HEK293 (cell line): ENCODE measurements around the gene SMCHD1.

ENCODE experiments used
- BCL11B ChIP-seq: fragments of 450-650 bp; formaldehyde crosslinking; IDR thresholded peaks from 2 replicates; pipeline ENCODE4 v1.5.1; 2016; ENCODE audit warnings: low read depth, missing biosample characterization, missing genetic modification characterization
- CTCF ChIP-seq: fragments of 450-650 bp; formaldehyde crosslinking; IDR thresholded peaks from 2 replicates; pipeline ENCODE4 v1.5.1; 2016; ENCODE audit warnings: missing biosample characterization, missing genetic modification characterization
- ELK4 ChIP-seq: IDR thresholded peaks from 2 replicates; pipeline ENCODE4 v1.6.1; 2011; ENCODE audit warnings: mild to moderate bottlenecking, low read depth, low read length, borderline replicate concordance
- HIC1 ChIP-seq: fragments of 450-650 bp; formaldehyde crosslinking; IDR thresholded peaks from 2 replicates; pipeline ENCODE4 v1.5.1; 2016; ENCODE audit warnings: missing biosample characterization, missing genetic modification characterization
- KLF8 ChIP-seq: fragments of 450-650 bp; formaldehyde crosslinking; IDR thresholded peaks from 2 replicates; pipeline ENCODE4 v1.5.1; 2016; ENCODE audit warnings: missing biosample characterization, missing genetic modification characterization
- PBX3 ChIP-seq: sonication (generic); formaldehyde crosslinking; IDR thresholded peaks from 2 replicates; pipeline ENCODE4 v1.8.1; 2022; ENCODE audit warnings: mild to moderate bottlenecking, moderate library complexity, missing genetic modification reagents
- PRDM10 ChIP-seq: fragments of 450-650 bp; formaldehyde crosslinking; IDR thresholded peaks from 2 replicates; pipeline ENCODE4 v1.5.1; 2016; ENCODE audit warnings: missing biosample characterization, missing genetic modification characterization
- PRDM4 ChIP-seq: fragments of 450-650 bp; formaldehyde crosslinking; IDR thresholded peaks from 2 replicates; pipeline ENCODE4 v1.5.1; 2017; ENCODE audit warnings: missing biosample characterization, missing genetic modification characterization
- RBAK ChIP-seq: fragments of 450-650 bp; formaldehyde crosslinking; IDR thresholded peaks from 2 replicates; pipeline ENCODE4 v1.5.1; 2016; ENCODE audit warnings: missing biosample characterization, missing genetic modification characterization
- ZBTB10 ChIP-seq: fragments of 450-650 bp; formaldehyde crosslinking; IDR thresholded peaks from 2 replicates; pipeline ENCODE4 v1.5.1; 2016; ENCODE audit warnings: missing biosample characterization, missing genetic modification characterization
- ZBTB48 ChIP-seq: fragments of 450-650 bp; formaldehyde crosslinking; IDR thresholded peaks from 2 replicates; pipeline ENCODE4 v1.5.1; 2016; ENCODE audit warnings: missing biosample characterization, missing genetic modification characterization
- ZFP37 ChIP-seq: fragments of 450-650 bp; formaldehyde crosslinking; IDR thresholded peaks from 2 replicates; pipeline ENCODE4 v1.5.1; 2016; ENCODE audit warnings: missing biosample characterization, missing genetic modification characterization
- ZNF184 ChIP-seq: fragments of 450-650 bp; IDR thresholded peaks from 2 replicates; pipeline ENCODE4 v1.5.1; 2018; ENCODE audit warnings: missing biosample characterization, mild to moderate bottlenecking, missing genetic modification characterization
- ZNF23 ChIP-seq: fragments of 450-650 bp; formaldehyde crosslinking; IDR thresholded peaks from 2 replicates; pipeline ENCODE4 v1.5.1; 2016; ENCODE audit warnings: missing biosample characterization, missing genetic modification characterization, borderline replicate concordance
- ZNF24 ChIP-seq: fragments of 450-650 bp; formaldehyde crosslinking; IDR thresholded peaks from 2 replicates; pipeline ENCODE4 v1.5.1; 2016; ENCODE audit warnings: missing biosample characterization, missing genetic modification characterization
- ZNF324 ChIP-seq: fragments of 450-650 bp; formaldehyde crosslinking; IDR thresholded peaks from 2 replicates; pipeline ENCODE4 v1.5.1; 2016; ENCODE audit warnings: missing biosample characterization, missing genetic modification characterization
- ZNF391 ChIP-seq: fragments of 450-650 bp; formaldehyde crosslinking; IDR thresholded peaks from 2 replicates; pipeline ENCODE4 v1.5.1; 2016; ENCODE audit warnings: low read depth, missing biosample characterization, missing genetic modification characterization, borderline replicate concordance
- ZNF394 ChIP-seq: fragments of 450-650 bp; formaldehyde crosslinking; IDR thresholded peaks from 2 replicates; pipeline ENCODE4 v1.5.1; 2016; ENCODE audit warnings: missing biosample characterization, missing genetic modification characterization, mild to moderate bottlenecking, moderate library complexity, borderline replicate concordance
- ZNF549 ChIP-seq: fragments of 450-650 bp; IDR thresholded peaks from 2 replicates; pipeline ENCODE4 v1.5.1; 2018; ENCODE audit warnings: missing biosample characterization, missing genetic modification characterization, mild to moderate bottlenecking, inconsistent platforms, moderate library complexity
- ZNF555 ChIP-seq: fragments of 450-650 bp; formaldehyde crosslinking; conservative IDR thresholded peaks from 2 replicates; pipeline ENCODE4 v1.5.1; 2017; ENCODE audit warnings: missing biosample characterization, mild to moderate bottlenecking, missing genetic modification characterization, inconsistent platforms
- ZNF561 ChIP-seq: fragments of 450-650 bp; IDR thresholded peaks from 2 replicates; pipeline ENCODE4 v1.5.1; 2018; ENCODE audit warnings: missing biosample characterization, missing genetic modification characterization, borderline replicate concordance
- ZNF660 ChIP-seq: fragments of 450-650 bp; IDR thresholded peaks from 2 replicates; pipeline ENCODE4 v1.5.1; 2018; ENCODE audit warnings: missing biosample characterization, mild to moderate bottlenecking, missing genetic modification characterization
- ZNF837 ChIP-seq: fragments of 450-650 bp; formaldehyde crosslinking; IDR thresholded peaks from 2 replicates; pipeline ENCODE4 v1.5.1; 2016; ENCODE audit warnings: missing biosample characterization, missing genetic modification characterization

SMCHD1 gene

GRCh38 chr18:2846636-2847316 lies 191.2 kb downstream of the SMCHD1 start, which contains the start of gene EMILIN2 (continued):
- TF ChIP-seq RBAK: no peak
- TF ChIP-seq ZNF561 (tag by site-specific recombination): 0 out of 2 replicates have a peak, but pooled peaks have one; percentile 53
- TF ChIP-seq ZNF555 (tag by site-specific recombination): no peak
- TF ChIP-seq ZNF24: no peak
- TF ChIP-seq KLF8 (tag by site-specific recombination): peak; percentile 47; the same call in 1 of the 2 replicates
- peak; percentile 89 for TF ChIP-seq PRDM10
- 0 out of 2 replicates have a peak, but pooled peaks have one; percentile 9 for TF ChIP-seq CTCF (tag by site-specific recombination)
- no peak for TF ChIP-seq ZNF837 (tag by site-specific recombination)
- no peak for TF ChIP-seq ELK4
- peak; percentile 97 for TF ChIP-seq HIC1 (tag by site-specific recombination)
- TF ChIP-seq ZNF23 (tag by site-specific recombination): no peak
- peak; percentile 84 for TF ChIP-seq ZBTB10
- TF ChIP-seq ZNF394: peak; percentile 85
- peak; percentile 93 for TF ChIP-seq ZBTB48 (tag by site-specific recombination)
- 0 out of 2 replicates have a peak, but pooled peaks have one; percentile 30 for TF ChIP-seq PRDM4 (tag by site-specific recombination)
- TF ChIP-seq ZFP37 (tag by site-specific recombination): peak; percentile 49
- TF ChIP-seq PBX3: no peak
- no peak for TF ChIP-seq ZNF184 (tag by site-specific recombination)
- no peak for TF ChIP-seq ZNF549 (tag by site-specific recombination)
- peak; percentile 57; the same call in 1 of the 2 replicates for TF ChIP-seq ZNF324
- no peak for TF ChIP-seq ZNF660 (tag by site-specific recombination)
- TF ChIP-seq BCL11B (tag by site-specific recombination): no peak
- peak; percentile 57; the same call in 1 of the 2 replicates for TF ChIP-seq ZNF391
